DND-41 (cell line): ENCODE measurements around the gene PAIP2.

Experiments
- ATAC-seq: fragments of 200-7000 bp; cut with Tn5 transposase; 3 replicates; pipeline ENCODE4 v1.9.1; 2021; ENCODE audit warnings: low read depth; ENCODE audit not compliant: insufficient read depth
- DNase-seq: peaks from one replicate; pipeline ENCODE4 v3.0.0-alpha.2; 2020
- H2AFZ ChIP-seq: 2 replicates; pipeline ENCODE4 v1.6.0; 2012; ENCODE audit warnings: low read depth, low read length
- H3K27ac ChIP-seq: 2 replicates; pipeline ENCODE4 v1.5.1; 2012; ENCODE audit warnings: low read length, inconsistent platforms
- H3K27me3 ChIP-seq: fragments of 200-600 bp; sonication (generic); 2 replicates; pipeline ENCODE4 v1.6.0; 2012; ENCODE audit warnings: low read length, mild to moderate bottlenecking, inconsistent platforms; ENCODE audit not compliant: insufficient read depth, poor library complexity
- H3K36me3 ChIP-seq: 2 replicates; pipeline ENCODE4 v1.5.1; 2012; ENCODE audit warnings: low read length, inconsistent platforms; ENCODE audit not compliant: insufficient read depth
- H3K4me1 ChIP-seq: 2 replicates; pipeline ENCODE4 v1.5.1; 2012; ENCODE audit warnings: mild to moderate bottlenecking, low read length; ENCODE audit not compliant: insufficient read depth
- H3K4me2 ChIP-seq: 2 replicates; pipeline ENCODE4 v1.6.0; 2012; ENCODE audit warnings: mild to moderate bottlenecking, moderate library complexity, low read length, inconsistent platforms; ENCODE audit not compliant: insufficient read depth
- H3K4me3 ChIP-seq, 2 experiments: fragments of 200-600 bp in 1 of 2; shearing (Covaris generic) in 1 of 2; 2 replicates each; pipeline ENCODE4 v1.5.1; 2012 to 2016; ENCODE audit warnings: inconsistent platforms in 2 of 2, low read length in 2 of 2, mild to moderate bottlenecking in 2 of 2, low read depth in 1 of 2, moderate library complexity in 1 of 2
- H3K79me2 ChIP-seq: 2 replicates; pipeline ENCODE4 v1.6.0; 2012; ENCODE audit warnings: low read length, inconsistent platforms; ENCODE audit not compliant: insufficient read depth
- H3K9ac ChIP-seq: 2 replicates; pipeline ENCODE4 v1.6.0; 2012; ENCODE audit warnings: low read depth, mild to moderate bottlenecking, inconsistent platforms, low read length, moderate library complexity
- H3K9me3 ChIP-seq: 2 replicates; pipeline ENCODE4 v1.5.1; 2012; ENCODE audit warnings: low read length, moderate library complexity, mild to moderate bottlenecking, inconsistent platforms; ENCODE audit not compliant: insufficient read depth, severe bottlenecking
- H4K20me1 ChIP-seq: 2 replicates; pipeline ENCODE4 v1.6.0; 2012; ENCODE audit warnings: low read length; ENCODE audit not compliant: insufficient read depth
- EZH2 ChIP-seq: IDR thresholded peaks from 3 replicates; pipeline ENCODE4 v1.6.1; 2012; ENCODE audit warnings: borderline replicate concordance, low read depth, mild to moderate bottlenecking, moderate library complexity, low read length, inconsistent platforms; ENCODE audit not compliant: severe bottlenecking
- TF ChIP-seq, protein P1 (sequence below): IDR thresholded peaks from 2 replicates; pipeline ENCODE4 v1.5.1; 2012; ENCODE audit warnings: borderline replicate concordance, low read length, moderate library complexity, mild to moderate bottlenecking; ENCODE audit not compliant: poor library complexity, severe bottlenecking; ENCODE audit errors: extremely low read depth

Gene PAIP2

GRCh38 chr5:139415869-139416268 lies 74.2 kb downstream of the PAIP2 start:
- ATAC-seq: no peak; the same call in 2 of the 3 replicates
- H3K4me3 ChIP-seq: no peak overlapping the region
- no peak overlapping the region for H3K9ac ChIP-seq
- H3K9me3 ChIP-seq: no peaks in the 10 kb centered on the region
- H3K4me2 ChIP-seq: no peak overlapping the region
- no peaks in the 10 kb centered on the region for H3K27me3 ChIP-seq
- peaks cover 27% of the 10 kb centered on the region; the same call in 1 of the 2 replicates for H3K36me3 ChIP-seq
- H3K4me1 ChIP-seq: peaks cover 27% of the 10 kb centered on the region
- H3K27ac ChIP-seq: peak overlapping the region; percentile 52; the same call in 1 of the 2 replicates
- no peaks in the 10 kb centered on the region for H4K20me1 ChIP-seq
- TF ChIP-seq EZH2: no peak
- TF ChIP-seq, protein P1, sequence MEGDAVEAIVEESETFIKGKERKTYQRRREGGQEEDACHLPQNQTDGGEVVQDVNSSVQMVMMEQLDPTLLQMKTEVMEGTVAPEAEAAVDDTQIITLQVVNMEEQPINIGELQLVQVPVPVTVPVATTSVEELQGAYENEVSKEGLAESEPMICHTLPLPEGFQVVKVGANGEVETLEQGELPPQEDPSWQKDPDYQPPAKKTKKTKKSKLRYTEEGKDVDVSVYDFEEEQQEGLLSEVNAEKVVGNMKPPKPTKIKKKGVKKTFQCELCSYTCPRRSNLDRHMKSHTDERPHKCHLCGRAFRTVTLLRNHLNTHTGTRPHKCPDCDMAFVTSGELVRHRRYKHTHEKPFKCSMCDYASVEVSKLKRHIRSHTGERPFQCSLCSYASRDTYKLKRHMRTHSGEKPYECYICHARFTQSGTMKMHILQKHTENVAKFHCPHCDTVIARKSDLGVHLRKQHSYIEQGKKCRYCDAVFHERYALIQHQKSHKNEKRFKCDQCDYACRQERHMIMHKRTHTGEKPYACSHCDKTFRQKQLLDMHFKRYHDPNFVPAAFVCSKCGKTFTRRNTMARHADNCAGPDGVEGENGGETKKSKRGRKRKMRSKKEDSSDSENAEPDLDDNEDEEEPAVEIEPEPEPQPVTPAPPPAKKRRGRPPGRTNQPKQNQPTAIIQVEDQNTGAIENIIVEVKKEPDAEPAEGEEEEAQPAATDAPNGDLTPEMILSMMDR: no peak
- DNase-seq: no peak
- no peaks in the 10 kb centered on the region for H3K79me2 ChIP-seq
- no peak overlapping the region for H2AFZ ChIP-seq

- H3K36me3 ChIP-seq: peaks cover 27% of the 10 kb centered on the region; the same call in 1 of the 2 replicates
- no peaks in the 10 kb centered on the region for H3K79me2 ChIP-seq
- peak overlapping the region; percentile 3; the same call in 1 of the 2 replicates for H3K27ac ChIP-seq
- H3K27me3 ChIP-seq: no peaks in the 10 kb centered on the region
- no peaks in the 10 kb centered on the region for H3K9me3 ChIP-seq
- ATAC-seq: no peak
- H3K4me3 ChIP-seq: no peak overlapping the region
- no peak for DNase-seq
- TF ChIP-seq EZH2: no peak
- no peak overlapping the region for H3K4me2 ChIP-seq
- H3K9ac ChIP-seq: no peak overlapping the region
- peaks cover 27% of the 10 kb centered on the region for H3K4me1 ChIP-seq
- no peaks in the 10 kb centered on the region for H4K20me1 ChIP-seq
- no peak overlapping the region for H2AFZ ChIP-seq
Measured at GRCh38 chr5:139416651-139417050, 75.0 kb downstream of the PAIP2 start.

- Histone ChIP-seq H3K9ac (no peak overlapping the region), H3K4me2 (no peak overlapping the region), H4K20me1 (no peaks in the 10 kb centered on the region), H2AFZ (no peak overlapping the region), H3K36me3 (peaks cover 27% of the 10 kb centered on the region; the same call in 1 of the 2 replicates), H3K9me3 (no peaks in the 10 kb centered on the region), H3K79me2 (no peaks in the 10 kb centered on the region), H3K27me3 (no peaks in the 10 kb centered on the region), H3K4me1 (peaks cover 27% of the 10 kb centered on the region), H3K4me3 (no peak overlapping the region), H3K27ac (no peak overlapping the region)
- ATAC-seq (no peak), DNase-seq (no peak)
- TF ChIP-seq, protein P1: no peak
- no peak for TF ChIP-seq EZH2
Measured at GRCh38 chr5:139417214-139417613, 75.6 kb downstream of the PAIP2 start.

GRCh38 chr5:139418793-139419192 lies 77.1 kb downstream of the PAIP2 start:
- no peak for ATAC-seq
- H3K79me2 ChIP-seq: no peaks in the 10 kb centered on the region
- peaks cover 27% of the 10 kb centered on the region; the same call in 1 of the 2 replicates for H3K36me3 ChIP-seq
- no peak overlapping the region for H3K9ac ChIP-seq
- no peak overlapping the region for H3K4me3 ChIP-seq
- peaks cover 27% of the 10 kb centered on the region for H3K4me1 ChIP-seq
- no peak overlapping the region; the same call in 1 of the 2 replicates for H3K27ac ChIP-seq
- no peaks in the 10 kb centered on the region for H3K9me3 ChIP-seq
- H3K4me2 ChIP-seq: no peak overlapping the region
- DNase-seq: no peak
- no peak overlapping the region for H2AFZ ChIP-seq
- TF ChIP-seq EZH2: no peak
- TF ChIP-seq, protein P1: no peak
- H3K27me3 ChIP-seq: no peaks in the 10 kb centered on the region
- no peaks in the 10 kb centered on the region for H4K20me1 ChIP-seq
